Vagina (tissue), 2 donors: ENCODE data around the gene HNF1B. TPM values are rescaled to one million over a fixed set of nuclear protein-coding genes. Genes with fewer than 3 reads are reported as not detected.
A peak's percentile ranks its signal among the peaks of the same experiment; 100 is the strongest.

ENCODE experiments used
- DNase-seq, 2 donors: peaks; one replicate each; pipeline ENCODE4 v3.0.0-alpha.2; 2017; ENCODE audit errors: extremely low spot score in 2 of 2
- H3K27ac ChIP-seq: fragments of 200-600 bp; sonication (generic); one replicate; pipeline ENCODE4 v1.5.1; 2019
- H3K27me3 ChIP-seq: fragments of 200-600 bp; sonication (generic); one replicate; pipeline ENCODE4 v1.5.1; 2019
- H3K36me3 ChIP-seq, 2 donors: fragments of 200-600 bp; sonication (generic); one replicate each; pipeline ENCODE4 v1.5.1; 2017 to 2019
- H3K4me1 ChIP-seq: fragments of 200-600 bp; sonication (generic); one replicate; pipeline ENCODE4 v1.5.1; 2019
- H3K4me3 ChIP-seq, 2 donors: fragments of 200-600 bp; sonication (generic); 1 replicate in 1 of 2; 2 replicates in 1 of 2; pipeline ENCODE4 v1.5.1; 2016 to 2019
- H3K9me3 ChIP-seq: fragments of 200-600 bp; sonication (generic); one replicate; pipeline ENCODE4 v1.5.1; 2019
- POLR2A ChIP-seq, 2 donors: fragments of 450-650 bp; IDR thresholded peaks; one replicate each; pipeline ENCODE4 v1.6.1; 2017; ENCODE audit warnings: antibody characterized with exemption in 2 of 2, mild to moderate bottlenecking in 2 of 2, moderate library complexity in 2 of 2
- POLR2AphosphoS5 ChIP-seq, 2 donors: sonication (generic); formaldehyde crosslinking; IDR thresholded peaks; one replicate each; pipeline ENCODE4 v1.9.0; 2017; ENCODE audit warnings: antibody characterized with exemption in 2 of 2, mild to moderate bottlenecking in 2 of 2, low read depth in 1 of 2; ENCODE audit not compliant: insufficient read depth in 1 of 2
- intact Hi-C: fragments of 100-400 bp; cut with DNase I; formaldehyde crosslinking; loops from one replicate; pipeline ENCODE4 v1.15.1; 2023
- total RNA-seq: library from RNA; depleted of rRNA; stranded (reverse); fragments of >200 nt; gene quantifications from one replicate; pipeline ENCODE4 v1.2.3, GENCODE V29; 2016
- TF ChIP-seq, protein P1 (sequence below), 3 experiments: fragments of 450-650 bp in 2 of 3; fragments of 200-600 bp in 1 of 3; sonication (generic) in 1 of 3; IDR thresholded peaks; one replicate each; pipeline ENCODE4 v1.5.1; 2017 to 2019; ENCODE audit warnings: antibody characterized with exemption in 3 of 3, mild to moderate bottlenecking in 2 of 3, moderate library complexity in 2 of 3

HNF1B gene
- total RNA-seq, 1 donor from 2014 or later, result not detected

DNA sequence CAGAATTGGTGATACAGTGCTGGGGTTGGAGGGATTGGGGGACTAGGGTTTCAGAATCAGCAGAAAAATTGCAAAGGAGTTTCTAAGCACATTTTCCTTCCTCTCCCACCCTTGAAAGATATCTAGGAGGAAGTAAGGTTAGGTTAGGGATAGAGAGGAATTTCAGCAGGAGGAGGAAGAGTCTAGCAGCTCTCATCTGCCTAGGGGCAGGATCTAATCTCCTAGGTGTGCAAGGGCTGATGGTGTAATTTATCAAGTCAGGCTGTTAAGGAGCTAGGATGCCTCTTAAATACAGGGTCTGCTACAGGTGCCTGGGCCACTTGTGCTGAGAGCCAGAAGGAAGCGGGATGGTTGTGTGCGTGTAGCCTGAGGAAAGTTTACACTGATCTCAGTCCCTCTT, 1.8 kb upstream of the HNF1B start:
- TF ChIP-seq POLR2A (IDR thresholded peaks at IDR 0.05) (no peak), POLR2AphosphoS5 (IDR thresholded peaks at IDR 0.05; ENCODE audit: insufficient read depth in 1 of 2, low read depth in 1 of 2) (no peak)
- TF ChIP-seq, protein P1, sequence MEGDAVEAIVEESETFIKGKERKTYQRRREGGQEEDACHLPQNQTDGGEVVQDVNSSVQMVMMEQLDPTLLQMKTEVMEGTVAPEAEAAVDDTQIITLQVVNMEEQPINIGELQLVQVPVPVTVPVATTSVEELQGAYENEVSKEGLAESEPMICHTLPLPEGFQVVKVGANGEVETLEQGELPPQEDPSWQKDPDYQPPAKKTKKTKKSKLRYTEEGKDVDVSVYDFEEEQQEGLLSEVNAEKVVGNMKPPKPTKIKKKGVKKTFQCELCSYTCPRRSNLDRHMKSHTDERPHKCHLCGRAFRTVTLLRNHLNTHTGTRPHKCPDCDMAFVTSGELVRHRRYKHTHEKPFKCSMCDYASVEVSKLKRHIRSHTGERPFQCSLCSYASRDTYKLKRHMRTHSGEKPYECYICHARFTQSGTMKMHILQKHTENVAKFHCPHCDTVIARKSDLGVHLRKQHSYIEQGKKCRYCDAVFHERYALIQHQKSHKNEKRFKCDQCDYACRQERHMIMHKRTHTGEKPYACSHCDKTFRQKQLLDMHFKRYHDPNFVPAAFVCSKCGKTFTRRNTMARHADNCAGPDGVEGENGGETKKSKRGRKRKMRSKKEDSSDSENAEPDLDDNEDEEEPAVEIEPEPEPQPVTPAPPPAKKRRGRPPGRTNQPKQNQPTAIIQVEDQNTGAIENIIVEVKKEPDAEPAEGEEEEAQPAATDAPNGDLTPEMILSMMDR (IDR thresholded peaks at IDR 0.05), result no peak
- H3K27ac ChIP-seq, result no peak overlapping the region
- H3K27me3 ChIP-seq, result peaks cover 15% of the 10 kb centered on the region
- H3K4me3 ChIP-seq, result no peak overlapping the region
- no peak for DNase-seq
- H3K9me3 ChIP-seq, result no peaks in the 10 kb centered on the region
- peaks cover 36% of the 10 kb centered on the region for H3K4me1 ChIP-seq
- H3K36me3 ChIP-seq, result no peaks in the 10 kb centered on the region
- intact Hi-C loops, result no loop called here

DNA sequence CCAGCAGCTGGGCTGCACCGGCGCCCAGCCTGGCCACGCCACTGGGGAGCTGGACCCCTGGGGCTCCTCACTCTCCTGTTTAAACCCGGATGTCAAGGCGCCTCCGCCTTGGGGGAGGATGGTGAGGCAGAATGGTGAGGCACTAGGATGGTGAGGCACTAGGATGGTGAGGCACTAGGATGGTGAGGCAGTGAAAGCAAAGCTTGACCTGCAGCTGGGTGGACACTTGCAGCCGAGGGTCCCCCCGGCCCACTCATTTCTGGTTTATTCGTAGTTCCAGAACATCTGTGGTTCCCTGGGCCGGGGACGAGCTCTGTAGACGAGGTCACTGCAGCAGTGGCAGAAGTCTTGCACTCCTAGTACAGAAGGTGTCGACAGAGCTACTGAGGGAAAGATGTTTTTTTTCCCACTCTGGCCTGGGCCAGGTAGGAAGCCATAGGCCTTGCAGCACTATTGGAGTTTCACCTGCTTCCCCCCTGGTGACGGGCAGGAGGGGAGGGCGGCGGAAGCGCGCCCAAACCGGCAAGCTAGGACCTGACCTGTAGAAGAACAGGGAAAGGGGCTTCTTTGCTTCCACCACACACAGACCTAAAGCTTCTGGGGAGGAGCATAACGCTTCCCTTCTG, 1.1 kb upstream of the HNF1B start:
- no peak for DNase-seq
- H3K9me3 ChIP-seq, result no peaks in the 10 kb centered on the region
- H3K4me3 ChIP-seq, result no peak overlapping the region
- peaks cover 36% of the 10 kb centered on the region for H3K4me1 ChIP-seq
- intact Hi-C loops, result no loop called here
- no peaks in the 10 kb centered on the region for H3K36me3 ChIP-seq
- H3K27me3 ChIP-seq, result peaks cover 15% of the 10 kb centered on the region
- no peak overlapping the region for H3K27ac ChIP-seq
- TF ChIP-seq POLR2A (IDR thresholded peaks at IDR 0.05), result no peak
- no peak for TF ChIP-seq POLR2AphosphoS5 (IDR thresholded peaks at IDR 0.05; ENCODE audit: insufficient read depth in 1 of 2, low read depth in 1 of 2)
- TF ChIP-seq, protein P1 (IDR thresholded peaks at IDR 0.05), result no peak

DNA sequence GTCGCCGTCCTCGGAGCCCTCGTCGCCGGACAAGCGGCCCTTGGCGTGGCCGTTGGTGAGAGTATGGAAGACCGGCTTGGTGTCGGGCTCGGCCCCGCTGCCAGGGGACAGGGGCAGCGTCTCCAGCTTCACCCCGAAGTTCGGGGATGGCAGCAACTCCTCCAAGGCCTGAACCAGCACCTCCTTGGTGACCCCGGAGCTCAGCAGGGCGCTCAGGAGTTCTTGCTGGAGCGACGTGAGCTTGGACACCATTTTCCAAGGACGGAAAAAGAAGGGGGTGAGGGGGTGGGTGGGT, 279 bp downstream of the HNF1B start:
- peaks cover 36% of the 10 kb centered on the region for H3K4me1 ChIP-seq
- no peak overlapping the region for H3K4me3 ChIP-seq
- H3K27me3 ChIP-seq, result peaks cover 15% of the 10 kb centered on the region
- TF ChIP-seq POLR2A (IDR thresholded peaks at IDR 0.05) (no peak), POLR2AphosphoS5 (IDR thresholded peaks at IDR 0.05; ENCODE audit: insufficient read depth in 1 of 2, low read depth in 1 of 2) (no peak)
- TF ChIP-seq, protein P1 (IDR thresholded peaks at IDR 0.05), result no peak
- H3K36me3 ChIP-seq, result no peaks in the 10 kb centered on the region
- no peak overlapping the region for H3K27ac ChIP-seq
- no peak for DNase-seq
- H3K9me3 ChIP-seq, result no peaks in the 10 kb centered on the region
- intact Hi-C loops, result no loop called here

DNA sequence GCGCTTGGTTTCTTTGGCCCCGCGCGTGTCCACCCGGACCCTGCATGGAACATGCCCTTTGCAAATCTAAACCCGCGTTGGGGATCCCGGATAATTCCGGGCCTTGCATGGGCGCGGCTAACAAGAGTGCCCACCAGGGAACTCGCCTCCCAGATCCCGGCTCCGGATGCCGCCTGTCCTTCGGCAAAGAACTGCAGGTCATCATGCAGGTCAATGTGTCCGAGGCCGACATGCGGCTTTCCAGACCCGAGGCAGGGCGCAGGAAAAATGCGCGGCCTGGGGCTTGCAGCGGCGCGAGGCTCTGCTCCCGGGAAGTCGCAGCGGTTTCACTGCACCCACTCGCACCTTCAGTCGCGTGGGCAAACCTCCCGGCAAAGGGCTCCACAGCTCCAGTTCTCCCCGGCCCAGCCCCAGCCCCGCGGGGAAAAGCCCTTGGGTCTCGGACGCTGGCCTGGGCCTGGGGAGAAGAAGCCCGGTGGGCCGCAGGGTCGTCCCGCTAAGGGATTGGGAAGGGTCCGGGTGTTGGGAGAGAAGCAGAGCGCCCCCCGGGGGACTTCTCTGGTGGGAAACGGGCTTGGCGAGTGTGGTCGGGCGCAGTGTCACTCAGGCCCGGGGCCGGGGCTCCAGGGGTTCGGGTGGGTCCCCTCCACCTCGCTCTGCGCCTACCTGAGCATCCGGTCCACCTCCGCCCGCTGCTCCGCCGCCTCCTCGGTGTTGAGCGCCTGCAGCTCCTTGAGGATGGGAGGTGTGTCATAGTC, 805 bp downstream of the HNF1B start:
- TF ChIP-seq, protein P1 (IDR thresholded peaks at IDR 0.05), result no peak
- no peak for TF ChIP-seq POLR2AphosphoS5 (IDR thresholded peaks at IDR 0.05; ENCODE audit: insufficient read depth in 1 of 2, low read depth in 1 of 2)
- TF ChIP-seq POLR2A (IDR thresholded peaks at IDR 0.05), result no peak
- H3K36me3 ChIP-seq, result no peaks in the 10 kb centered on the region
- H3K4me3 ChIP-seq, result no peak overlapping the region
- peaks cover 19% of the 10 kb centered on the region for H3K27me3 ChIP-seq
- DNase-seq, result no peak
- intact Hi-C loops, result no loop called here
- H3K27ac ChIP-seq, result no peak overlapping the region
- peaks cover 36% of the 10 kb centered on the region for H3K4me1 ChIP-seq
- no peaks in the 10 kb centered on the region for H3K9me3 ChIP-seq

DNA sequence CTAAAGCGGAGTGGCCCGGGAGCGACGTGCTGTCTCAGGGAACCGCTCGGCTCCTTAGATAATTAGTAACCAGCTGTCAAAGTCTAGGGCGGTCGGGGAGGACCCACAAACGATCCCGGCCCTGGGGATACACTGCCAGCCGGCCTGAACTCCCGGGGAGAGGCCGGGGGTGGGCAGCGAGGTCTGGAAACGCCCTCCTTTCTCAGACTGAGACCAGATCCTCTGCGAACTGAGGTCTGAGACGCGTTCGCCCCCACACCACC, 1.3 kb downstream of the HNF1B start:
- Histone ChIP-seq H3K36me3 (no peaks in the 10 kb centered on the region), H3K9me3 (no peaks in the 10 kb centered on the region), H3K4me3 (peak overlapping the region in 1 of 2 donors; percentile 3), H3K4me1 (peaks cover 36% of the 10 kb centered on the region), H3K27ac (no peak overlapping the region), H3K27me3 (peaks cover 19% of the 10 kb centered on the region)
- TF ChIP-seq POLR2AphosphoS5 (IDR thresholded peaks at IDR 0.05; ENCODE audit: insufficient read depth in 1 of 2, low read depth in 1 of 2) (no peak), POLR2A (IDR thresholded peaks at IDR 0.05) (no peak)
- TF ChIP-seq, protein P1 (IDR thresholded peaks at IDR 0.05), result no peak
- no peak for DNase-seq
- intact Hi-C loops, result no loop called here
